Neural progenitor cell (in vitro differentiated cells): ENCODE measurements around the gene SLC43A3. TPM values are rescaled to one million over a fixed set of nuclear protein-coding genes. Genes with fewer than 3 reads are reported as not detected.

Source experiments
- DNase-seq: peaks from one replicate; pipeline ENCODE4 v3.0.0-alpha.2; 2016; ENCODE audit warnings: low spot score
- H2AFZ ChIP-seq: fragments of 200-600 bp; sonication (generic); replicated peaks from 2 replicates; pipeline ENCODE4 v1.6.1; 2016; ENCODE audit warnings: antibody characterized with exemption
- H3F3A ChIP-seq: fragments of 200-600 bp; sonication (generic); 2 replicates; pipeline ENCODE4 v1.6.1; 2016; ENCODE audit warnings: antibody characterized with exemption, low read depth
- H3K27ac ChIP-seq: fragments of 200-600 bp; sonication (generic); 2 replicates; pipeline ENCODE4 v1.5.1; 2016; ENCODE audit warnings: mild to moderate bottlenecking
- H3K27me3 ChIP-seq: fragments of 200-600 bp; sonication (generic); 2 replicates; pipeline ENCODE4 v1.6.1; 2016; ENCODE audit warnings: mild to moderate bottlenecking, moderate library complexity
- H3K36me3 ChIP-seq: fragments of 200-600 bp; sonication (generic); 2 replicates; pipeline ENCODE4 v1.5.1; 2016
- H3K4me1 ChIP-seq: fragments of 200-600 bp; sonication (generic); 2 replicates; pipeline ENCODE4 v1.6.1; 2016; ENCODE audit warnings: mixed run types
- H3K4me2 ChIP-seq: fragments of 200-600 bp; sonication (generic); 2 replicates; pipeline ENCODE4 v1.6.1; 2016
- H3K4me3 ChIP-seq: fragments of 200-600 bp; sonication (generic); 2 replicates; pipeline ENCODE4 v1.5.1; 2016
- H3K79me2 ChIP-seq: fragments of 200-600 bp; sonication (generic); 2 replicates; pipeline ENCODE4 v1.6.1; 2016; ENCODE audit warnings: low read depth
- H3K9ac ChIP-seq: fragments of 200-600 bp; sonication (generic); 2 replicates; pipeline ENCODE4 v1.6.1; 2016
- H3K9me3 ChIP-seq: fragments of 200-600 bp; sonication (generic); 2 replicates; pipeline ENCODE4 v1.5.1; 2016; ENCODE audit warnings: low read depth
- H4K20me1 ChIP-seq: fragments of 200-600 bp; sonication (generic); 2 replicates; pipeline ENCODE4 v1.6.1; 2016; ENCODE audit warnings: low read depth
- H3K27ac Mint-ChIP-seq: 3 replicates; pipeline ENCODE4 v1.8.0; 2021; ENCODE audit warnings: mixed read lengths
- H3K27me3 Mint-ChIP-seq: 2 replicates; pipeline ENCODE4 v1.8.0; 2022; ENCODE audit warnings: low read depth, mild to moderate bottlenecking, inconsistent platforms, moderate library complexity, mixed read lengths; ENCODE audit not compliant: insufficient read depth
- H3K36me3 Mint-ChIP-seq: 3 replicates; pipeline ENCODE4 v1.8.0; 2021; ENCODE audit warnings: mixed read lengths
- H3K4me1 Mint-ChIP-seq: 3 replicates; pipeline ENCODE4 v1.8.0; 2021; ENCODE audit warnings: mixed read lengths
- H3K4me3 Mint-ChIP-seq: 3 replicates; pipeline ENCODE4 v1.8.0; 2021; ENCODE audit warnings: mild to moderate bottlenecking, moderate library complexity, mixed read lengths
- H3K9me3 Mint-ChIP-seq: 3 replicates; pipeline ENCODE4 v1.8.0; 2020; ENCODE audit warnings: mixed read lengths
- CTCF ChIP-seq: fragments of 200-600 bp; sonication (generic); IDR thresholded peaks from 2 replicates; pipeline ENCODE4 v1.5.1; 2017; ENCODE audit warnings: antibody characterized with exemption, mild to moderate bottlenecking
- EZH2 ChIP-seq: fragments of 200-600 bp; sonication (generic); IDR thresholded peaks from 2 replicates; pipeline ENCODE4 v1.6.1; 2017; ENCODE audit warnings: antibody characterized with exemption, mild to moderate bottlenecking, moderate library complexity
- EZH2phosphoT487 ChIP-seq: fragments of 200-600 bp; sonication (generic); IDR thresholded peaks from 2 replicates; pipeline ENCODE4 v1.6.1; 2017; ENCODE audit warnings: antibody characterized with exemption
- total RNA-seq: library from RNA; depleted of rRNA; stranded (reverse); fragments of >200 nt; gene quantifications from 2 replicates; pipeline ENCODE4 v1.2.3, GENCODE V29; 2015; ENCODE audit warnings: low replicate concordance

The SLC43A3 gene
- total RNA-seq, 1 donor from 2014 or later = 5.6 TPM

- H3K36me3 ChIP-seq = no peaks in the 10 kb centered on the region
- Mint-ChIP-seq H3K4me1 (peaks cover 16% of the 10 kb centered on the region), H3K36me3 (peaks cover 2% of the 10 kb centered on the region), H3K27me3 (peaks cover 10% of the 10 kb centered on the region), H3K4me3 (no peak overlapping the region), H3K9me3 (no peaks in the 10 kb centered on the region), H3K27ac (no peak overlapping the region)
- H3K4me1 ChIP-seq = peaks cover 14% of the 10 kb centered on the region
- peaks cover 10% of the 10 kb centered on the region for H4K20me1 ChIP-seq
- H3K27ac ChIP-seq = no peak overlapping the region
- peaks cover 16% of the 10 kb centered on the region for H3F3A ChIP-seq
- TF ChIP-seq EZH2phosphoT487 = no peak
- TF ChIP-seq CTCF = no peak
- TF ChIP-seq EZH2 = no peak
- H3K4me3 ChIP-seq = no peak overlapping the region
- no peak for DNase-seq
- H3K9me3 ChIP-seq = no peaks in the 10 kb centered on the region
- H3K27me3 ChIP-seq = peaks cover 2% of the 10 kb centered on the region
- H3K9ac ChIP-seq = no peak overlapping the region
- H3K79me2 ChIP-seq = no peaks in the 10 kb centered on the region
- no peak overlapping the region for H2AFZ ChIP-seq
- H3K4me2 ChIP-seq = no peak overlapping the region
These were observed 41.4 kb upstream of the SLC43A3 start for GRCh38 chr11:57468276-57468675.

- Histone ChIP-seq H2AFZ (no peak overlapping the region), H3K79me2 (no peaks in the 10 kb centered on the region), H4K20me1 (peaks cover 13% of the 10 kb centered on the region), H3K27ac (no peak overlapping the region), H3K9me3 (no peaks in the 10 kb centered on the region), H3K4me2 (no peak overlapping the region), H3K4me1 (peaks cover 19% of the 10 kb centered on the region), H3K36me3 (no peaks in the 10 kb centered on the region), H3K9ac (no peak overlapping the region), H3K27me3 (peaks cover 9% of the 10 kb centered on the region), H3F3A (peaks cover 18% of the 10 kb centered on the region), H3K4me3 (no peak overlapping the region)
- no peak for TF ChIP-seq EZH2
- no peak for TF ChIP-seq CTCF
- no peak for TF ChIP-seq EZH2phosphoT487
- H3K9me3 Mint-ChIP-seq = no peaks in the 10 kb centered on the region
- H3K27ac Mint-ChIP-seq = no peak overlapping the region
- H3K36me3 Mint-ChIP-seq = peaks cover 2% of the 10 kb centered on the region
- no peak for DNase-seq
- H3K4me1 Mint-ChIP-seq = peaks cover 19% of the 10 kb centered on the region
- H3K27me3 Mint-ChIP-seq = peaks cover 10% of the 10 kb centered on the region
- no peak overlapping the region for H3K4me3 Mint-ChIP-seq
These were observed 40.7 kb upstream of the SLC43A3 start for GRCh38 chr11:57467508-57468157.

- H3K4me3 ChIP-seq = no peak overlapping the region
- H3F3A ChIP-seq = peaks cover 21% of the 10 kb centered on the region
- H2AFZ ChIP-seq = no peak overlapping the region
- H3K36me3 ChIP-seq = no peaks in the 10 kb centered on the region
- H3K27ac ChIP-seq = no peak overlapping the region
- H3K27me3 Mint-ChIP-seq = peaks cover 15% of the 10 kb centered on the region
- peaks cover 18% of the 10 kb centered on the region for H3K27me3 ChIP-seq
- H4K20me1 ChIP-seq = peaks cover 14% of the 10 kb centered on the region
- DNase-seq = no peak
- peaks cover 22% of the 10 kb centered on the region for H3K4me1 Mint-ChIP-seq
- H3K4me2 ChIP-seq = no peak overlapping the region
- no peaks in the 10 kb centered on the region for H3K9me3 Mint-ChIP-seq
- no peaks in the 10 kb centered on the region for H3K79me2 ChIP-seq
- TF ChIP-seq EZH2 (no peak), EZH2phosphoT487 (no peak), CTCF (no peak)
- no peak overlapping the region for H3K27ac Mint-ChIP-seq
- H3K9me3 ChIP-seq = no peaks in the 10 kb centered on the region
- no peak overlapping the region for H3K9ac ChIP-seq
- H3K4me3 Mint-ChIP-seq = no peak overlapping the region
- H3K36me3 Mint-ChIP-seq = peaks cover 2% of the 10 kb centered on the region
- H3K4me1 ChIP-seq = peaks cover 20% of the 10 kb centered on the region
These were observed 39.8 kb upstream of the SLC43A3 start for GRCh38 chr11:57466680-57467079.
